Right cardiac atrium (tissue), 5 donors: ENCODE data around the gene MYO7B. TPM values are rescaled to one million over a fixed set of nuclear protein-coding genes. Genes with fewer than 3 reads are reported as not detected.
A peak's percentile ranks its signal among the peaks of the same experiment; 100 is the strongest.

Source experiments
- ATAC-seq, 2 donors: fragments of 200-7000 bp; cut with Tn5 transposase; one replicate each; pipeline versions ENCODE4 v1.8.0 to v1.9.1; 2020; ENCODE audit warnings: moderate library complexity in 2 of 2, mild to moderate bottlenecking in 1 of 2
- DNase-seq, 3 donors: peaks; one replicate each; pipeline ENCODE4 v3.0.0-alpha.2; 2020
- H3K27ac ChIP-seq: one replicate; pipeline ENCODE4 v1.5.1; 2013; ENCODE audit warnings: mild to moderate bottlenecking, low read length, control low read depth, moderate library complexity
- H3K27me3 ChIP-seq: one replicate; pipeline ENCODE4 v1.6.1; 2013; ENCODE audit not compliant: control insufficient read depth, insufficient read depth
- H3K4me1 ChIP-seq: one replicate; pipeline ENCODE4 v1.6.1; 2013; ENCODE audit warnings: low read length; ENCODE audit not compliant: control insufficient read depth, insufficient read depth
- H3K4me3 ChIP-seq: one replicate; pipeline ENCODE4 v1.5.1; 2013; ENCODE audit warnings: low read length, control low read depth
- H3K9me3 ChIP-seq: one replicate; pipeline ENCODE4 v1.6.1; 2013; ENCODE audit warnings: low read length; ENCODE audit not compliant: control insufficient read depth
- WGBS: extraction: QIAGEN DNeasy Blood & Tissue Kit; methylation state at CpG from one replicate; pipeline ENCODE4 v1.1.7; 2013; 5-methylcytosine and 5-hydroxymethylcytosine counted together
- intact Hi-C, 4 donors: fragments of 100-400 bp; cut with DNase I; formaldehyde crosslinking; loops; one replicate each; pipeline versions ENCODE4 v1.11.0 to v1.14.0; 2022 to 2023
- polyA plus RNA-seq: library from polyadenylated mRNA; stranded (reverse); fragments of 200-250 nt; gene quantifications from one replicate; pipeline ENCODE4 v1.2.3, GENCODE V29; 2013
- total RNA-seq, 4 donors: library from RNA; stranded (reverse); fragmentation: NEBNext Ultra II Directional; extraction: Animal tissue kit (Norgen Biotek cat#: 25700); gene quantifications; one replicate each; pipeline ENCODE4 v1.2.1, GENCODE V29; 2021
- donor health status: healthy with polysubstance abuse.
- donor health status: DM: no; HTN: yes; CAD: no.
- donor health status: DM: no; HTN: no; CAD: no.
- donor health status: DM: no; HTN: yes; CAD: no; lungs with severe emphysema.
- donor health status: DM: yes; HTN: yes; CAD: no.

Gene MYO7B
- total and polyA plus RNA-seq, 5 donors: 0.29 to 0.81 (median 0.45) TPM

GRCh38 chr2:127650041-127650784 lies 114.7 kb downstream of the MYO7B start:
- WGBS: 68% methylated on average over 17 of the region's 17 CpGs
- intact Hi-C loops: no loop called here

GRCh38 chr2:127650785-127651380 lies 115.4 kb downstream of the MYO7B start:
- H3K9me3 ChIP-seq: no peaks in the 10 kb centered on the region
- DNase-seq (peak; percentile 35 to 72 (median 69)), ATAC-seq (no peak)
- WGBS: 81% methylated on average over 28 of the region's 28 CpGs
- H3K4me3 ChIP-seq: no peak overlapping the region
- H3K27me3 ChIP-seq: no peaks in the 10 kb centered on the region
- intact Hi-C loops: no loop called here
- no peak overlapping the region for H3K27ac ChIP-seq
- H3K4me1 ChIP-seq: peaks cover 46% of the 10 kb centered on the region

More at GRCh38 chr2:127650041-127650784, 114.7 kb downstream of the MYO7B start:
- Histone ChIP-seq H3K9me3 (no peaks in the 10 kb centered on the region), H3K27ac (peak overlapping the region; percentile 1), H3K4me3 (no peak overlapping the region), H3K27me3 (no peaks in the 10 kb centered on the region), H3K4me1 (peaks cover 45% of the 10 kb centered on the region)
- peak; percentile 42 to 78 (median 67) for DNase-seq
- no peak for ATAC-seq

- H3K4me1 ChIP-seq: peaks cover 46% of the 10 kb centered on the region
- 82% methylated on average over 29 of the region's 29 CpGs for WGBS
- DNase-seq: peak; percentile 20 to 64 (median 59)
These were observed 115.9 kb downstream of the MYO7B start for GRCh38 chr2:127651381-127651809.

GRCh38 chr2:127651971-127652550 lies 116.6 kb downstream of the MYO7B start:
- 38% methylated on average over 14 of the region's 14 CpGs for WGBS
- H3K9me3 ChIP-seq: no peaks in the 10 kb centered on the region
- DNase-seq (peak; percentile 92 to 98 (median 96)), ATAC-seq (peak; percentile 66 to 83)
- H3K27ac ChIP-seq: peak overlapping the region; percentile 81
- intact Hi-C loops: no loop called here
- peaks cover 48% of the 10 kb centered on the region for H3K4me1 ChIP-seq
- no peak overlapping the region for H3K4me3 ChIP-seq
- H3K27me3 ChIP-seq: no peaks in the 10 kb centered on the region

More at GRCh38 chr2:127651381-127651809, 115.9 kb downstream of the MYO7B start:
- Histone ChIP-seq H3K9me3 (no peaks in the 10 kb centered on the region), H3K4me3 (no peak overlapping the region), H3K27ac (peak overlapping the region; percentile 81), H3K27me3 (no peaks in the 10 kb centered on the region)
- no peak for ATAC-seq
- intact Hi-C loops: no loop called here

GRCh38 chr2:127652786-127653357 lies 117.4 kb downstream of the MYO7B start:
- WGBS: 55% methylated on average over 25 of the region's 25 CpGs
- intact Hi-C loops: no loop called here
- ATAC-seq (no peak), DNase-seq (peak; percentile 12 to 61 (median 49))
- H3K4me3 ChIP-seq: no peak overlapping the region
- H3K27me3 ChIP-seq: no peaks in the 10 kb centered on the region
- H3K4me1 ChIP-seq: peaks cover 46% of the 10 kb centered on the region
- H3K9me3 ChIP-seq: no peaks in the 10 kb centered on the region
- H3K27ac ChIP-seq: peak overlapping the region; percentile 46

GRCh38 chr2:127653421-127654083 lies 118.1 kb downstream of the MYO7B start:
- ATAC-seq: no peak
- DNase-seq: peak; percentile 13 to 47 (median 47)

GRCh38 chr2:127654084-127654837 lies 118.8 kb downstream of the MYO7B start:
- no peak overlapping the region for H3K4me3 ChIP-seq
- intact Hi-C loops: no loop called here
- DNase-seq (peak; percentile 13 to 65 (median 53)), ATAC-seq (no peak)
- H3K27ac ChIP-seq: peak overlapping the region; percentile 68
- H3K27me3 ChIP-seq: no peaks in the 10 kb centered on the region
- H3K4me1 ChIP-seq: peaks cover 54% of the 10 kb centered on the region
- no peaks in the 10 kb centered on the region for H3K9me3 ChIP-seq
- WGBS: 91% methylated on average over 24 of the region's 24 CpGs

More at GRCh38 chr2:127653421-127654083, 118.1 kb downstream of the MYO7B start:
- H3K4me3 ChIP-seq: no peak overlapping the region
- peak overlapping the region; percentile 46 for H3K27ac ChIP-seq
- intact Hi-C loops: no loop called here
- H3K9me3 ChIP-seq: no peaks in the 10 kb centered on the region
- peaks cover 50% of the 10 kb centered on the region for H3K4me1 ChIP-seq
- H3K27me3 ChIP-seq: no peaks in the 10 kb centered on the region
- WGBS: 77% methylated on average over 16 of the region's 16 CpGs

- Histone ChIP-seq H3K4me3 (no peak overlapping the region), H3K9me3 (no peaks in the 10 kb centered on the region), H3K27ac (peak overlapping the region; percentile 68), H3K27me3 (no peaks in the 10 kb centered on the region), H3K4me1 (peaks cover 55% of the 10 kb centered on the region)
- WGBS: 89% methylated on average over 8 of the region's 8 CpGs
- DNase-seq (peak in 2 of 3 donors; percentile 12 to 50), ATAC-seq (no peak)
- intact Hi-C loops: no loop called here
These were observed 119.3 kb downstream of the MYO7B start for GRCh38 chr2:127654838-127655175.

- H3K27ac ChIP-seq: peak overlapping the region; percentile 68
- no peaks in the 10 kb centered on the region for H3K9me3 ChIP-seq
- WGBS: 60% methylated on average over 16 of the region's 16 CpGs
- H3K4me3 ChIP-seq: no peak overlapping the region
- no peaks in the 10 kb centered on the region for H3K27me3 ChIP-seq
- peak; percentile 66 to 85 (median 83) for DNase-seq
- intact Hi-C loops: no loop called here
- peak; percentile 38 to 39 for ATAC-seq
- peaks cover 53% of the 10 kb centered on the region for H3K4me1 ChIP-seq
These were observed 120.0 kb downstream of the MYO7B start for GRCh38 chr2:127655209-127656073.
